GM19328 (cell line): Measurements from ENCODE around the gene DRD1.
"Not testable (repeated sequence)": the region's sequence is repeated elsewhere in the genome, so short reads cannot be mapped to it uniquely, and the experiment has no call there.

ENCODE experiments used
- ATAC-seq: cut with Tn5 transposase; IDR thresholded peaks from one replicate; pipeline ENCODE4 v1.9.1; 2021; ENCODE audit warnings: mild to moderate bottlenecking, moderate library complexity; ENCODE audit not compliant: unreplicated experiment

DRD1 gene

GRCh38 chr5:175434800-175435199 is 9.2 kb downstream of the DRD1 start:
- no peak for ATAC-seq

DNA sequence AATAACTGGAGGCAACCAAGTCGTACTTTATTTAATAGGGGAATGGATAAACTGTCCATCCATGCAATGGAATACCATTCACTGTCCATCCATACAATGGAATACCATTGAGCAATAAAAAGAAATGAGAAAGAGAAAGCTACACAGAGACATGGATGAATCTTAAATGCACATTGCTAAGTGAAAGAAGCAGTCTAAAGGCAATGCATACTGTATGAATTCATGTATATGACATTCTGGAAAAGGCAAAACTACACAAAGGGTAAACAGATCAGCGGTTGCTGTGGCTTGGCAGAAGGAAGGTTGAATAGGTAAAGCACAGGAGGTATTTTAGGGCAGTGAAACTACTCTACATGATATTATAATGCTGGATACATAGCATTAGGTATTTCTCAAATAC is 16.2 kb downstream of the DRD1 start:
- no peak for ATAC-seq

GRCh38 chr5:175424594-175424993 is 19.4 kb downstream of the DRD1 start:
- ATAC-seq: not testable (repeated sequence)

- ATAC-seq: no peak
Observed at GRCh38 chr5:175422058-175422457, 21.9 kb downstream of the DRD1 start.

DNA sequence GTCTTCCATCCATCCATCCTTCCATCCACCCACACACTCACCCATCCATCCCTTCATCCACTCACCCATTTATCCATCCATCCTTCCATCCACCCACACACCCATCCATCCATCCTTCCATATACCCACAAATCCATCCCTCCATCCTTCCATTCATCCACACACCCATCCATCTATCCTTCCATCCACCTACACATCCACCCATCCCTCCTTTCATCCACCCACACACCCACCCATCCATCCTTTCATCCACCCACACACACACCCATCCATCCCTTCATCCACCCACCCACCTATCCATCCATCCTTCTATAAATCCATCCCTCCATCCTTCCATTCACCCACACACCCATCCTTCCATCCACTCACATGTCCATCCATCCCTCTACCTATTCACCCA is 23.6 kb downstream of the DRD1 start:
- ATAC-seq: no peak

DNA sequence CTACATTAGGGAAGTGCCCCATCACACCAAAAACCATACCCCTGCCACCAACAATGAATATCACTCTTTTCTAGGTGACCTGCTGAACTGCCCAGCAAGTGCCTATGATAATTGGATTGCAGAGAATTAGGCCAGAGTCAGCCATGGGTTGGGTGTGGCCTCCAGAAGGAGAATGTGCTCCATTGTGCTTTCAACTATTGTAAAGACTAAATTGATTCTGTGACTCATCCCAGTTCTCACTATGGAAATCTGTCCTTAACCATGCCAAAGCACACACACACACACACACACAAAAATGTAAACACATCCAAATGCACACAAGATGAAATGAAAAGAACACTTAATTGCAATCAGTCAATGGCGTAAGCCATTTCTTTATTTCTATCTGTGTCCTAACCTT is 25.7 kb downstream of the DRD1 start:
- ATAC-seq: no peak

DNA sequence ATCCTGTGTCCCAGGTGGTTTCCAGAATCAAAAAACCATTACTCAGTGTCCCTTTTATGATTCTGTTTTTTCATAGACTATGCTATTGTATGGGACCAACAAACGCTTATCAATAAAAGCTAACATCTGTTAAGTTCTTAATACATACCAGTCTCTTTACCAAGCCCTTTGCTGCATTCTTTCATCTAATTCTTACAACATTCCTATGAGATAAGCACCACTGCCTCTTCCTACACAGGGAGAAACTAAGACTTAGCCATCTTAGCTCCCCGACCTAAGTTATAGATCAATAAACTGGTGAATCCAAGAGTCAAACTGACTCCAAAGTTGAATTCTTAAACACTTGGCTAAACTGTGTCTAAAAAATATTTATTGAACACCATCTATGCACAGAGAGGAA is 26.6 kb downstream of the DRD1 start:
- no peak for ATAC-seq

DNA sequence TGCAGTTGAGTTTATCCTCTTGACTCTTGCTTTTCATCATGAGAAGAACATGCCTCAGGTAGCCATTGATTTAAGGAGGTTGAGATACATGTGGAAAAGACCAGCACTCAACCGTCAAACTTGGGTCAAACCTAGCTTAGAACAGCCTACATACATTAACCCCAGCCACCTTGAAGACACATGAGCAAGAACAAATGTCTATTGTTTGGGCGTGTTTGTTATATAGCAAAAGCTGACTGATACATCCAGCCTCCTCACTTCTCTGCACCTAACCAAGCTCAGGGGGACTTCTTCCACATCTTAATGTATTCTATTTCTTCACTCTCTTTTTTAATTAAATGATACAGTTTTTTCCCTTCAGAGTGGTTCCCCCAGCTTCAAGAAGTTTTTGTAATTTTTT is 28.7 kb downstream of the DRD1 start:
- no peak for ATAC-seq

DNA sequence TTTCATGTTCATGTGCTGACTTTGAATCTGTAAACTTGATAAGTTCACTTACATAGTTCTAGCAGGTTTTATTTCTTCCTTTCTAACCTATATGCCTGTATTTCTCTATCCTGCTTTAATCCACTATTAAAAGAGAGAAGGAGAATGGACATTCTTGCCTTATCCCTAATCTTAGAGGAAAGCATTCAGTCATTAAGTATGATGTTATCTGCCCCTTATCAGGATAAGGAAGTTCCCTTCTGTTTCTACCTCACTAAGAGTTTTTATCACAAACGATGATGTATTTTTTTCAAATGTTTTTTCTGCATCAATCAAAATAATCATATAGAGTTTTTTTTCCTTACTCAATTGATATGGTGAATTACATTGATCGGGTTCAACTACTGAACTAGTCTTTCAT is 33.1 kb downstream of the DRD1 start:
- no peak for ATAC-seq

- no peak for ATAC-seq
Observed at GRCh38 chr5:175406300-175406699, 37.7 kb downstream of the DRD1 start.

- ATAC-seq: not testable (repeated sequence)
Observed at GRCh38 chr5:175397590-175398297, 46.2 kb downstream of the DRD1 start.

- not testable (repeated sequence) for ATAC-seq
Observed at GRCh38 chr5:175395430-175395829, 48.6 kb downstream of the DRD1 start.

GRCh38 chr5:175394601-175395000 is 49.4 kb downstream of the DRD1 start:
- ATAC-seq: no peak

GRCh38 chr5:175393897-175394296 is 50.1 kb downstream of the DRD1 start:
- no peak for ATAC-seq

DNA sequence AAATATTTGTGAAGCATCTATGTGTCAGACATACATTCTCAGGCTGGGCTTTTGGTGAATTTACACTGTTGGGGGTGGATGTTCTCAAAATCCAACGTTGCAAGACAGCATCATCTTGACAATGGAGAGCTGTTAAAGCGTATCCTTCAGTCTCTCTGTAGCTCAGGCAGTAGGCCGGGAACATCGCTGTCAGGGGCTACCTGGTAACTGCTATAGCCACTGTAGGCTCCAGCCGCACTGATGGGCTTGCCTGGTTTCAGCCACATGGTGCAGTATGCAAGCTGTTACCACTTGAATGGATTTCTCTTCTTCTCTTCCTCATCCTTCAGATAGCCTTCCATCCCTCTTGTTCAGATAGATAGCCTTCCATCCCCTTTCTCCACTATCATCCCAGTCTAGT is 51.7 kb downstream of the DRD1 start:
- no peak for ATAC-seq

DNA sequence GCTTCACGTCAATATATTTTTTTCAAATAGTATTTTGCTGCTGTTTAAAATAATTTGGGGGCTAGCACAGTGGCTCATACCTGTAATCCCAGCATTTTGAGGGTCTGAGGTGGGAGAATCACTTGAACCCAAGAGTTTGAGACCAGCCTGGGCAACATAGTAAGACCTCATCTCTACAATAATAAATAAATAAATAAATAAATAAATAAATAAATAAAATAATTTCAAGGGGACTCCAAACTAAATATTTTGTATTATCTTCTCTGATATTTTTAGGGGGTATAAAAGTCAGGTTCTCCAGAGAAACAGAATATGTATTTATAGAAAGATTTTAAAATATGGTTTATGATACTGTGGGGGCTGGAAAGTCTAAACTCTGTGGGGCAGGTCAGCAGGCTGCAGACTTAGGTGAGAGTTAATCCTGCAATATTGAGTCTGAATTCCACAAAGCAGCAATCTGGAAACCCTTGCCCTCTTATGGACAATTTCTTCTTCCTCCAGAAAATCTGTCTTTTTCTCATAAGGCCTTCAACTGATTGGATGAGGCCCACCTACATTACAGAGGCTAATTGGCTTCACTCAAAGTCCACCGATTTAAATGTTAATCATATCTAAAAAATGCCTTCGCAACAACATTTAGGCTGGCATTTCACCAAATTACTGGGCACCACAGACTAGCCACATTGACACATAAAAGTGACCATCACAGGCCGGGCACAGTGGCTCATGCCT is 53.5 kb downstream of the DRD1 start:
- no peak for ATAC-seq
